HG03103 (cell line): ENCODE data around the gene GNG2.

Experiments
- ATAC-seq: cut with Tn5 transposase; IDR thresholded peaks from one replicate; pipeline ENCODE4 v1.9.1; 2021; ENCODE audit warnings: low read depth; ENCODE audit not compliant: unreplicated experiment

GNG2 gene

DNA sequence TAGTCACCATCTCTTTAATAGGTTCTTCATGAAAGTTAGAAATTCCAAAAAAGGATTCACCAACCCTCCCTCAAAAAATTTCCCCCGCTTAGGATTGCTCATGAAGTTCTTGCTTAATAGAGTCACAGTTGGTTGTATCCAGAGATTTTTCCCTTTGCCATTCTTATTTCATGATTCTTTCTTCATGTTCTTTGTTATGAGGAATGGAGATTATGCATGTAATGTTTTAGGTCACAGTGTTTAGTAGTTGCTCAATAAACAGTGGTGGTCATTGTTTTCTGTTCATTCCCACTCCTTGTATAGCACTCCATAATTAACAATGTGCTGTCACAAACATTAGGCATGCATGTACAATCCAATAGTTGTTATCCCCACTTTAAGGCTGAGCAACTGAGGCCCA is 77.7 kb downstream of the GNG2 start:
- no peak for ATAC-seq

GRCh38 chr14:51938821-51939220 is 78.4 kb downstream of the GNG2 start:
- no peak for ATAC-seq

GRCh38 chr14:51939226-51939625 is 78.8 kb downstream of the GNG2 start:
- no peak for ATAC-seq

DNA sequence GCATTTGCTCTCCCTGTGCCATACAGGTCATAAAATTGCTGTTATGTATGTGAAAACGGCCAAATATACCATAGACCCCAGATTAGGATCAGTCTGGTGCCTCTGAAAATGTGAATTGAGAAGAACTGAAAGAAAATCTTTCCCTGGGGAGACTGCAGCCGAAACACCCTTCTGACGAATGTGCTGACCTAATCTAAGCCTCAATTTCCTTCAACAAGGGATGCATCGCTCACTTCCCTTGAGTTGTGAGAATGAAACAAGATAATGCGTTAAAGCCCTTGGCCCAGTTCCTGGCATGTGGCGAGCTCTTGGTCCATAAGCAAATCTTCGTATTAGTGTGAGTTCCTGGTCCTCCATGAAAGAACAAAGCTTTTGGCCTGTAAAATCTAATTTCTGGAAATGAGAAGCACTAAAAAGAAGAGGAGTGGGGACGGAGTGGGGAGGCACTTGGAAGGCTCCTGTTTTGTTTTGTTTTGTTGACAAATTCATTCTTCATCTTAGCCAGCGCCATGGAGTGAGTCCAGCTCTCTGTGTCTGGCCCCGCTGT is 79.4 kb downstream of the GNG2 start:
- no peak for ATAC-seq

DNA sequence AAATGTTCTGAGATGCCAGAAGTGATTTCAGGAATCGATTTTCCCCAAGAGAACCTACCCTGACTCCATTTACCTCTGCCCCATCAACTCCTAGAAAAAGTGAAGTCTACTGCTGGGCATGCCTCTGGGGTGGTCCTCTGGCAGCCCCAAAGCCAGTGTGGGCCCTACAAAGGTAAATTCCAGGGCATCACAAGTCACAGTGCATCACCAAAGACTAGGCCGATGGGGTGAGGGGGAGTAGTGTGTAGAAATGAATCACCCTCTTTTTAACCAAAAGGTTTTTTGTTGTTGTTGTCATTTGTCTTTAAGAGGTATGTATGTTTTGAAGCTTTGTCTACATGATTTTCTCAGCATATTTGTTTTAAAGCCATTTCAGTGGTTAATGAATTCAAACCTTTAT is 82.6 kb downstream of the GNG2 start:
- no peak for ATAC-seq

DNA sequence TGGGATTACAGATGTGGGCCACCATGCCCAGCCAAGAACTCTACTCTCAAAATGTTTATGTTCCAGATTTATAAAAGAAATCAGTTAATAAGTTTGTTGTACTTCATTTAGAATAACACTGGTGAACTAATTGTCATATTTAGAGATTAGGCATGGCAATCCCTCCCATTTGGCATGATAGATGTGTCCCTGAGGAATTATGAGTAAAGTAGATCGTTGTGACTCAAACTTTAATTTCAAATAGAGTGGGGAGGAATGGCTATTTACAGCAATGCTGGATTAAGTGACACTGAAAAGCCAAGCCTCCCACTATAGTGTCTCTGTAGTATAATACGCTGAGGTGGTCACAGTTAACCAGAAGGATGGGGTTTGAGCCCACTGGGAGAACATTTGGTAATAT is 89.6 kb downstream of the GNG2 start:
- ATAC-seq, result no peak

GRCh38 chr14:51951656-51952055 is 91.2 kb downstream of the GNG2 start:
- no peak for ATAC-seq

DNA sequence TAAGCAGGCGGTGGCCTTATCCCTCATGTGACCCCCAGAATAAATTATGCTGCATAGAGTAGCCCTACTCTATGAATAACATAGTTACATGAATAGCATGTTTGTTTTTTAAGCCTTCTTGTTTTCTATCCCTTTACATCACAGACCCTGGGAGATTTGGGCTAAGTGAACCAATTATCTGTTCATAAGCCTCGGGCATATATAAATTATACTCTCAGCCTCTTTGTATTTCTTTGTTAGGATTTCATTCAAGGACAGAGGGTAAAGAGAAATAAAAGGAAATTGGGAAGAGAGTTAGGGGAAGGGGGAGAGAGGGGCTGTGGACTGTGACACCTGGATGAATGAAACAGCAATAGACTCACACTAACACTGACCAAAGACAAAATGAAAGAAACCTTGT is 93.6 kb downstream of the GNG2 start:
- no peak for ATAC-seq

DNA sequence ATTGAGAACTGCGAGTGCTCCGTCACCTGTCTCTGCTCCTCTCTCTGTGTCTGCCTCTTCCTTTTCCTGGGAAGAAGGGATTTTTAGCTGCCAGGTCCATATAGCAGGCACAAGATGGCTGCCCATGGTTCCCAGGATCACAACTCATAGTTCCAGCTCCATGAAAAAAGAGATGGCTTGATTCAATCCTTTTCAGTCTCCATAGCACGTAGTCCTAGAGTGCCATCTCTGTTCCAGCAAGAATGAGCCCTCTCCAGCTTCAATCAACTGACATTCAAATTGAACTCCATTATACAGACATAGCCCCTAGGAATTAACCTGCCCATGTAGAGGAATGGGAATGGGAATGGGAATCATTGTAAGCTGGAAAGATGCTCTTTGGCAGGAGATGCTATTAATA is 94.2 kb downstream of the GNG2 start:
- no peak for ATAC-seq

DNA sequence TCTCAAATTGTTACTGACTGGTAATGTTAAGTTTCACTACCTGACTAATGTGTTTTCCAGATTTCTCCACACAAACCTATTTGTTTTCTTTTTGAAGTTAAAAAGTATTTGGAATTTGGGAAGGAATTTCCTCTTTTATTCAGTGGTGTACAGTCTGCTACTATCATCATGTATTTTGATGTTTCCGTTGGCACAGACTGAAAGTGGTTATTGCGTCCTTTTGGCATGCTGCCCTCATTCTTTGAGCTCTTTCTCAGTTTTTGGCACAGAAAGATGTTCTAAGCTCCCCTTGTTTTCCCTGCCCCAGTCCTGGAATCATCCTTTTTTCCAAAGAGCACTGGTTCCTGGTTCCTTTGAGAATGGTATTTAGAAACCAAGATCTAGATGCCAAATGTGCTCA is 97.5 kb downstream of the GNG2 start:
- ATAC-seq, result no peak

DNA sequence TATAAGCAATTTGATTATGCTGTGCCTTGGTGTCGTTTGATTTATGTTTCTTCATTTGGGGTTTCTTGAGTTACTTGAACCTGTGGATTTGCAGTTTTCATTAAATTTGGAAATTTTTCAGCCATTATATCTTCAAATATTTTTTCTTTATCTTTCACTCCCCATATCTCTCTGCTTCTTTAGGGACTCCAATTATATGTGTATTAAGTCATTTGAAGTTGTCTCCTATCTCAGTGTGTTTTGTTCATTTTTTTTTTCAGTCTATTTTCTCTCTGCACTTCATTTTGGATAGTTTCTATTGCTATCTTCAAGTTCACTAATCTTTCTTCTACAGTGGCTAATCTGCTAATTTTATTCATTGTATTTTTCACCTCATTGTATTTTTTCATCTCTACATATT is 99.5 kb downstream of the GNG2 start:
- ATAC-seq, result no peak

DNA sequence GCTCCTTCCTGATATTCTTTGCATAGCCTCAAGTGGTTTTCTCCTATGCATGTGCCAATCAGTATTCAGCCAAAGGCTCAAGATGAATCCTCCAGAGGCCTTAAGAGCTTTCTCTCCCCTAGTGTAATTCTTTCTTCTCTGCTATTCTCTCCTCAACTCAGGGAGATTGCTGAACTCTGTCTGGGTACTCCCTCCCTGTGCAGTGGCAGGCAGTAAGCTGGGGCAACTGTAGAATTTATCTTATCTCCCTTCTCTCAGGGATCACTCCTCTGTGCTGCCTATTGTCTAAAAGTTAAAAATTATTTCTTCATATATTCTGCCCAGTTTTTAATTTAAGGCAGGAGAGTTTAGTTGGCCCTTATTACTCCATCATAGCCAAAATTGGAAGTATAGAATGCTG is 100.5 kb downstream of the GNG2 start:
- no peak for ATAC-seq

DNA sequence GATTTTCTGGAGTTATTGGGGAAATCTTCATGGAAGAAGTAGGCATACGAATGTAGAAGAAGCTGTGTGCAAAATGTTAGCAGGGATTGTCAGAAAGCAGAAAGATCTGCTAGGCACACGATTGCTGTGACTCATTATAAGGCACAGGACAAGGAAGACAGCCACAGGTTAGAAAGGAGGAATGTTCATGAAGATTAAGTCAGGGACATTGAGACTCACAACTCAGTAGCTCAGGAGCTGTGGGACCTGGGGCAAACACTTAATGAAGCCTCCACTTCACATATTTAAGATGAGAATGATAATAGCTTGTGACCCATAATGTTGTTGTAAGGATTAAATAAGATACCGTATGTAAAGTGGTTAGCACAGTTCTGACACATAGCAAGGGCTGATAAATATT is 102.3 kb downstream of the GNG2 start:
- ATAC-seq, result no peak

DNA sequence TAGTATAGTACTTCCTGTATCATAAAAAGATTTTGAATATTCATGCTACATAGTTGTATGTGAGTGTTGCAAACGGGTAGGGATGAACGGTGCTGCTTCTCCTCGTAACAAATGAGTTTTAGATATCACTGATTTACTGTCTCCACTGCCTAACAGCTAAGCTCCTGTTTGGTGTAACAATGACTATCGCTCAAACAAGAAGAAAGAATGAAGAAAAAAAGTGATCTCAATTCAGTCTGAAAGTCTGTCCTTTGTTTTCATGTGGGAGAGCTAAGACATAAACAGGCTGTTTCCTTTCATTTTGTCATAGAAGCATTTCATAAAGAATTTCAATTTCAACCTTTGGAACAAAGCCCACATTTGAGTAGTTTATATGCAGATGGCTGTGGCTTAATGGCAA is 102.9 kb downstream of the GNG2 start:
- ATAC-seq, result no peak

GRCh38 chr14:51967521-51967920 is 107.1 kb downstream of the GNG2 start:
- no peak for ATAC-seq

DNA sequence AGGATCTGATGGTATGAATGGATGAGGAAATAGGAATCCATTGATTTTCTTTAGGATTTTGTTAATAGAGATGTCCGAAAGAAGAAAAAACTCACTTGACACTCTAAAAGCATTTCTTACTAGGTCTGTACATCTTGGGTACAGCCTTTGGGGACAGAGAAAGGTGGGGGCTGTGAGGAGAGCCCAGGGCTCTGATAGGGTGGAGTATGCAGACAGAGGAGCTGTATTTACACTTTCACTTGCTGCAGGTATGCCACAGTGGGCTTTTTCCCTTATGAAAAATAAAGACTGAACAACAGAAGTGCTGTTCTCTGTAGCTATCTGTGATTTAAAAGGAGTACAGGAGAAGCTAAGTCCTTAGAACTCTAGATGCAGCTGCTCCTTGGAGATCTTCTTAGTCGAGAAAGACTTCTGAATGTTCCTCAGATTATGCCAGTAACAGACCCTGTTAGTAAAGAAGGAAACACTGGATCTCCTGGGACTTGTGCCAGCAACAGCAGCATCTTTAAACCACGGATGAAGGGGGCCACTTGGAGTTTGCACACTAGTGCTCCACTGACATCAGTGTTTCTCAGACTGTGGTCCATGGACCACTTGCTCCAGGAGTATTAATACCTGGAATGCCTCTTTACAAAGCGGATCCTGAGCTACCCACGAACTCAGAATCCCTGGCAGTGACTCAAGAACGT is 109.6 kb downstream of the GNG2 start:
- ATAC-seq, result no peak

DNA sequence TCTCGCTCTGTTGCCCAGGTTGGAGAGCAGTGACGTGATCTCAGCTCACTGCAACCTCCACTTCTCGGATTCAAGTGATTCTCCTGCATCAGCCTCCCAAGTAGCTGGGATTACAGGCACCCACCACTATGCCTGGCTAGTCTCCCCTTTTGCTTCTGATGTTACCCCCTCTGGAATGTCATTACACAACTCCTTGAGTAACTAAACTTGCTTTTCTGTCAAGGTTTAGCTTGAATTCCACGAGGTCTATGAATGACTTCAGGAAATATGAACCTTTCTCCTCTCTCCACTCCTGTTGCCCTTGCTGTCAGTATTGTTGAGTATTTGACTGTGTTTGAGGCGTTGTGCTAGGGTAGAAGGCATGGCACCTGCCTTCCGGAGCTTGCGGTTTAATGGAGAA is 112.2 kb downstream of the GNG2 start:
- no peak for ATAC-seq

DNA sequence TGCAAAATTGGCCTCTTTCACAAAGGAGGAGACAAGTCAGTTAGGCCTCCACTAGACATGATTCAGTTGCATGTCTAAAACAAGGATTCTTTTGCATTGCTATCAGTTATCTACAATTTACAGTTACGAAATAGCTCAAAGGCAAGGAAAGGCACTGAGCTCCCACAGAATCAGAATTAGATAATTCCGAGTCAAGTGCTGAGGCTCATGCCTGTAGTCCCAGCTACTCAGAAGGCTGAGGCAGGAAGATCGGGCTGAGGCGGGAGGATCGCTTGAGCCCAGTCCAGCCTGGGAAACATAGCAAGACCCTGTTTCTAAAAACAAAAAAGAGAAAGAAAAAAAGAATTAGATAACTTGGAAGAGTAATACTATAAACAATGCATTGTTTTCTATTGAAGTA is 116.7 kb downstream of the GNG2 start:
- no peak for ATAC-seq

- no peak for ATAC-seq
Observed at GRCh38 chr14:51978681-51979085, 118.3 kb downstream of the GNG2 start.

GRCh38 chr14:51979088-51979709 is 118.8 kb downstream of the GNG2 start:
- ATAC-seq, result no peak

GRCh38 chr14:51981218-51981854 is 120.9 kb downstream of the GNG2 start:
- ATAC-seq, result no peak

DNA sequence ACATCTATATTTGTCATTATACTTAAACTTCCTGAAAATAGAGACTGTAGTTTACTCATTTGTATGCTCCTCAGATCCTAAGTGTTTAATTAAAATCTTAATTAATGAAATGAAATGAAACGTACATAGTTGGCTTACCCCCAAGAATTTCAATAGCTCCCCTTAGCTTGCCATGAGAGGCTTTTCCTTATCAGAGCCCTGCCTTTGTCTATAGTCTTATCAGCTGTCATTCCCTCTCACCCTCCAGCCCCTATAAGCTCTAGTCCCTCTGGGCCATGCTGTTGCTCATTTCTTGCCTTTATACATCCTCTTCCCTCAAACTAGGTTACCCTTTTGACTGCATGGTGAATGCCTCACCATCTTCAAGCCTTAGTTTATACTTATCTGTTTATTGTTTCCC is 127.8 kb downstream of the GNG2 start:
- ATAC-seq, result no peak
